Duodenal mucosa (tissue), 2 donors: ENCODE results near the gene PRTG.

Experiments
- H3K27ac ChIP-seq: one replicate; pipeline ENCODE4 v1.7.0; 2013; ENCODE audit warnings: low read depth, low read length
- H3K27me3 ChIP-seq, 2 donors: one replicate each; pipeline ENCODE4 v1.7.0; 2013; ENCODE audit warnings: low read length in 2 of 2, control low read depth in 1 of 2; ENCODE audit not compliant: insufficient read depth in 2 of 2, control insufficient read depth in 1 of 2
- H3K36me3 ChIP-seq, 2 donors: one replicate each; pipeline ENCODE4 v1.7.0; 2013; ENCODE audit warnings: low read length in 2 of 2, control low read depth in 1 of 2; ENCODE audit not compliant: insufficient read depth in 2 of 2, control insufficient read depth in 1 of 2
- H3K4me1 ChIP-seq, 2 donors: one replicate each; pipeline ENCODE4 v1.7.0; 2013; ENCODE audit warnings: low read length in 2 of 2, control low read depth in 1 of 2; ENCODE audit not compliant: insufficient read depth in 2 of 2, control insufficient read depth in 1 of 2
- H3K4me3 ChIP-seq, 2 donors: one replicate each; pipeline ENCODE4 v1.7.0; 2013; ENCODE audit warnings: low read length in 2 of 2, low read depth in 1 of 2
- H3K9ac ChIP-seq, 2 donors: one replicate each; pipeline ENCODE4 v1.7.0; 2013; ENCODE audit warnings: low read length in 2 of 2, low read depth in 1 of 2
- H3K9me3 ChIP-seq, 2 donors: one replicate each; pipeline ENCODE4 v1.7.0; 2013; ENCODE audit warnings: low read length in 2 of 2, control low read depth in 1 of 2; ENCODE audit not compliant: control insufficient read depth in 1 of 2

Gene PRTG

GRCh38 chr15:55721554-55722185 lies 21.3 kb downstream of the PRTG start:
- H3K27ac ChIP-seq, result no peak overlapping the region
- no peak overlapping the region for H3K9ac ChIP-seq
- H3K36me3 ChIP-seq, result no peaks in the 10 kb centered on the region
- H3K9me3 ChIP-seq, result no peaks in the 10 kb centered on the region
- H3K4me3 ChIP-seq, result no peak overlapping the region
- H3K4me1 ChIP-seq, result no peaks in the 10 kb centered on the region
- no peaks in the 10 kb centered on the region for H3K27me3 ChIP-seq

GRCh38 chr15:55715355-55716076 lies 27.4 kb downstream of the PRTG start:
- Histone ChIP-seq H3K27me3 (no peaks in the 10 kb centered on the region), H3K9ac (no peak overlapping the region), H3K36me3 (no peaks in the 10 kb centered on the region)

GRCh38 chr15:55714064-55714463 lies 28.9 kb downstream of the PRTG start:
- no peaks in the 10 kb centered on the region for H3K9me3 ChIP-seq
- H3K27ac ChIP-seq, result no peak overlapping the region
- H3K36me3 ChIP-seq, result no peaks in the 10 kb centered on the region
- no peak overlapping the region for H3K9ac ChIP-seq
- no peaks in the 10 kb centered on the region for H3K27me3 ChIP-seq
- H3K4me1 ChIP-seq, result no peaks in the 10 kb centered on the region
- no peak overlapping the region for H3K4me3 ChIP-seq

More at GRCh38 chr15:55715355-55716076, 27.4 kb downstream of the PRTG start:
- Histone ChIP-seq H3K9me3 (no peaks in the 10 kb centered on the region), H3K4me1 (no peaks in the 10 kb centered on the region), H3K27ac (no peak overlapping the region), H3K4me3 (no peak overlapping the region)

- Histone ChIP-seq H3K9ac (no peak overlapping the region), H3K36me3 (no peaks in the 10 kb centered on the region), H3K9me3 (no peaks in the 10 kb centered on the region), H3K27ac (no peak overlapping the region), H3K4me3 (no peak overlapping the region), H3K27me3 (no peaks in the 10 kb centered on the region), H3K4me1 (no peaks in the 10 kb centered on the region)
These were observed 30.6 kb downstream of the PRTG start for GRCh38 chr15:55712363-55712762.

- H3K27ac ChIP-seq, result no peak overlapping the region
- no peaks in the 10 kb centered on the region for H3K27me3 ChIP-seq
- no peaks in the 10 kb centered on the region for H3K4me1 ChIP-seq
- no peaks in the 10 kb centered on the region for H3K36me3 ChIP-seq
- H3K9me3 ChIP-seq, result no peaks in the 10 kb centered on the region
- H3K4me3 ChIP-seq, result no peak overlapping the region
- H3K9ac ChIP-seq, result no peak overlapping the region
These were observed 32.7 kb downstream of the PRTG start for GRCh38 chr15:55710286-55710685.

DNA sequence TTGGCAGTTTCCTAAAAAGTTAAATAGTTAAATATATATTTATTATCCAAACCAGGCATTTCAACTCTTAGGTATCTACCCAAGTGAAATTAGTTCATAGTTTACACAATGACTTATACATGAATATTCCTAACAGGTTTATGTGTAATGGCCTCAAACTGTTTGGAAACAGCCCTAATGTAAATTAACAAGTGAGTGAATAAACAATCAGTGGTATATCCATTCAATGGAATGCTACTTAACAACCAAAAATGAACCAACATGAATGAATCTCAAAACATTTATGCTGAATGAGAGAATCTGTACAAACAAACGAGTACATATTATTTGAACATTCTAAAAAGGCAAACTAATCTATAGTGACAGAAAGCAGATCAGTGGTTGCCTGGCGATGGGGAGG lies 33.5 kb downstream of the PRTG start:
- Histone ChIP-seq H3K27me3 (no peaks in the 10 kb centered on the region), H3K27ac (no peak overlapping the region), H3K9me3 (no peaks in the 10 kb centered on the region), H3K4me3 (no peak overlapping the region), H3K9ac (no peak overlapping the region), H3K36me3 (no peaks in the 10 kb centered on the region), H3K4me1 (no peaks in the 10 kb centered on the region)

DNA sequence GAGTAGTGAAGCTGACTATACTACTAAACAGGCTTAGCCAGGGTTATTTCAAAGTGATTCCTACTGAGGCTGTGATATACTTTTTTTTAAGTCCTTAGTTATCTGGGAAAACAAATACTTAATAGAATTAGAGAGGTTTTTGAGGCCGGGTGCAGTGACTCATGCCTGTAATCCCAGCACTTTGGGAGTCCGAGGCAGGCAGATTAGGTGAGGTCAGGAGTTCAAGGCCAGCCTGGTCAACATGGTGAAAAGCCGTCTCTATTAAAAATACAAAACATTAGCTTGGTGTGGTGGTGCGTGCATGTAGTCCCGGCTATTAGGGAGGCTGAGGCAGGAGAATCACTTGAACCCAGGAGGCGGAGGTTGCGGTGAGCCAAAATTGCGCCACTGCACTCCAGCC lies 34.2 kb downstream of the PRTG start:
- Histone ChIP-seq H3K9ac (no peak overlapping the region), H3K4me1 (no peaks in the 10 kb centered on the region), H3K27me3 (no peaks in the 10 kb centered on the region), H3K4me3 (no peak overlapping the region), H3K9me3 (no peaks in the 10 kb centered on the region), H3K27ac (no peak overlapping the region), H3K36me3 (no peaks in the 10 kb centered on the region)

- no peak overlapping the region for H3K27ac ChIP-seq
- no peaks in the 10 kb centered on the region for H3K27me3 ChIP-seq
- no peaks in the 10 kb centered on the region for H3K36me3 ChIP-seq
- H3K4me3 ChIP-seq, result no peak overlapping the region
- H3K4me1 ChIP-seq, result no peaks in the 10 kb centered on the region
- H3K9me3 ChIP-seq, result no peaks in the 10 kb centered on the region
- no peak overlapping the region for H3K9ac ChIP-seq
These were observed 35.0 kb downstream of the PRTG start for GRCh38 chr15:55707951-55708350.

GRCh38 chr15:55707518-55707917 lies 35.4 kb downstream of the PRTG start:
- Histone ChIP-seq H3K27ac (no peak overlapping the region), H3K4me3 (no peak overlapping the region), H3K4me1 (no peaks in the 10 kb centered on the region), H3K36me3 (no peaks in the 10 kb centered on the region), H3K9me3 (no peaks in the 10 kb centered on the region), H3K9ac (no peak overlapping the region), H3K27me3 (no peaks in the 10 kb centered on the region)

DNA sequence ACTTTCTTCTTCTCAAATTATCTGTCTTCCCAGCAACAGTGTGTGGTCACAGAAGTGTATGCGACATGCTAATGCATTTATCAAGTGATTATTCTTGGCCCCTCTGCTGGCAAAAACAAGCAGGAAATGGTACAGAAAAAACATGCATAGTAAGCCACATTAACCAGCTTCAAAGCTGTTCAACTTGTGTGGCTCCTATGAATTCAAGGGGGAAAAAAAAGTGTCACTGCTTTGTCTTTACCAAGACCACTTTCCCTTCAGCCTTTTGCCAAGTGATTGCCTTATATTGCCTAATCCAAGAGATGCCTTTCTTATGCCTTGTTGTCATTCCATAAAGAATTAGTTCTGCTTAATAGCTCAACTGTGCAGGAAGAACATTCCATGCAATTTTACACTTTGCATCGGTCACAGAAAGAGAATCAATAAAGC lies 39.1 kb downstream of the PRTG start:
- H3K27me3 ChIP-seq, result no peaks in the 10 kb centered on the region
- no peak overlapping the region for H3K27ac ChIP-seq
- H3K4me3 ChIP-seq, result no peak overlapping the region
- no peaks in the 10 kb centered on the region for H3K36me3 ChIP-seq
- no peaks in the 10 kb centered on the region for H3K4me1 ChIP-seq
- no peak overlapping the region for H3K9ac ChIP-seq
- H3K9me3 ChIP-seq, result no peaks in the 10 kb centered on the region
